Testis (tissue), 2 donors: ENCODE data around the gene ZSCAN20.

Source experiments
- CTCF ChIP-seq, 3 experiments: fragments of 450-650 bp in 2 of 3; fragments of 200-600 bp in 1 of 3; sonication (generic) in 1 of 3; IDR thresholded peaks; one replicate each; pipeline ENCODE4 v1.5.1; 2016 to 2019; ENCODE audit warnings: antibody characterized with exemption in 3 of 3, mild to moderate bottlenecking in 2 of 3, moderate library complexity in 1 of 3
- POLR2A ChIP-seq: fragments of 450-650 bp; IDR thresholded peaks from one replicate; pipeline ENCODE4 v1.6.1; 2017; ENCODE audit warnings: antibody characterized with exemption, mild to moderate bottlenecking, moderate library complexity

DNA sequence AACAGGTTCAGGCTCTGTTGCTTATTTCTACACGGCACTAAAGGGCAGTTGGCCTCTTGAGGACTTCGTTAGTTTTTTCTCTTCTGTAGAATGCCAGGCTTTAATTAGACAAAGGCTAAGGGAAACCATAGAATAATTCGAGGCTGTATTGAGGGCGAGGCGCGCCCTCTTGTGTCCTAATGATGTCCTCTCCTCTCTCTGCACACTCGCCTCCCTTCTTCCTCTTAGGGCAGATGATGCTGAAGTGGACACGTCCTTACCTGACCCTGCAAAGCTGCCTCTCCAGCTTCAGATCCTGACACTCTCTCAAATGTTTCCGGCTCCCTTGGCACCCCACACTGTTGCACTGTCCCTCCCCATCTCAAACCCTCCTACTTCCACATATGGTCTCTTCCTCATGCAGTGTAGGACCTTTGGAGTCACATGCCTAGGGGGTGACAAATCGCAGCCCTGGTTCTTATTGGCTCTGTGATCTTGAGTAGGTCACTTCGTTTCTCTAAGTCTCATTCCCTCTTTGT lies 1.9 kb upstream of the ZSCAN20 start:
- TF ChIP-seq CTCF (IDR thresholded peaks at IDR 0.05) (peak; percentile 56 to 76 (median 65)), POLR2A (no peak)
